ENCODE measurements around the gene SERPINE3. TPM values are rescaled to one million over a fixed set of nuclear protein-coding genes. Genes with fewer than 3 reads are reported as not detected.

SERPINE3 gene
- polyA plus RNA-seq, 1 of the 3 experiments (the other 2 are of a cell fraction): not detected

DNA sequence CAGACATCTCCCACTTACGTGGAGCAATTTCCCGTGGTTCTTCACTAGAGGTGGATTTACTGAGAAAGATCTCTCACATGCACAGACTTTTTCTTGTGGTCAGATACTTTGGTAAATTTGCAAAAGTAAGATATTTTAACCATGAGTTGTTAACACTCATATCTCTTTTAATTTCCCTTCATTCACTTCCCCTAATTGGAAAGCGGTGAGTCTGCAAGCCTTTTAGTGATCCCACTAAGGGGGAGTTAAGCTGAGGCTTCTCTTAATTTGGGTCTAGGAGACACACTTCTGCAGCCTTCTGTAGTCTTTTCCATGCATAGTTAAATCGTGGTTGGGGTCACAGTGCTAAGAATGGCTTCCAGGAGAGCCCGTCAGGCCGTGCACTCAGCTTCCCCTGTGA lies 30.7 kb upstream of the SERPINE3 start:
- Histone ChIP-seq H3K4me2 (no peak overlapping the region), H3F3A (replicated peaks; ENCODE audit: insufficient read depth) (no peaks in the 10 kb centered on the region), H3K4me1 (ENCODE audit: control insufficient read depth in 1 of 2, insufficient read depth in 2 of 2, low read depth in 1 of 2, low read length in 1 of 2) (no peaks in the 10 kb centered on the region), H3K9me3 (no peaks in the 10 kb centered on the region), H3K27me3 (ENCODE audit: insufficient read depth) (no peaks in the 10 kb centered on the region; the same call in 1 of the 2 replicates), H4K20me1 (ENCODE audit: insufficient read depth) (no peaks in the 10 kb centered on the region), H3K36me3 (replicated peaks in 1 of 2; ENCODE audit: control insufficient read depth in 1 of 2, insufficient read depth in 2 of 2, low read length in 1 of 2) (no peaks in the 10 kb centered on the region), H3K27ac (ENCODE audit: low read depth in 2 of 2, low read length in 1 of 2) (no peak overlapping the region), H2AFZ (ENCODE audit: low read depth) (no peak overlapping the region), H3K79me2 (ENCODE audit: insufficient read depth) (no peaks in the 10 kb centered on the region), H3K9me2 (no peaks in the 10 kb centered on the region), H3K4me3 (ENCODE audit: low read depth in 2 of 2, low read length in 1 of 2) (no peak overlapping the region), H3K9ac (no peak overlapping the region)
- DNase-seq: no peak
- WGBS (ENCODE audit: low lambda C conversion rate): 65% methylated on average over 6 of the region's 6 CpGs
- TF ChIP-seq YY1 (IDR thresholded peaks at IDR 0.05; ENCODE audit: low read depth): no peak
- no peak for TF ChIP-seq MEF2A (IDR thresholded peaks at IDR 0.05; ENCODE audit: borderline replicate concordance, low read depth)
- no peak for TF ChIP-seq RFX5 (IDR thresholded peaks at IDR 0.05; ENCODE audit: low read length)
- no peak for TF ChIP-seq NRF1 (IDR thresholded peaks at IDR 0.05; ENCODE audit: low read depth, low read length)
- no peak for TF ChIP-seq GATA2 (CRISPR knock-in tag; IDR thresholded peaks at IDR 0.05)
- TF ChIP-seq USF1 (IDR thresholded peaks at IDR 0.05; ENCODE audit: borderline replicate concordance, low read depth): no peak
- no peak for TF ChIP-seq CHD2 (IDR thresholded peaks at IDR 0.05; ENCODE audit: low read length, partially characterized antibody)
- no peak for TF ChIP-seq POLR2AphosphoS5 (IDR thresholded peaks at IDR 0.05; ENCODE audit: low read depth, low read length)
- no peak for TF ChIP-seq JUND (IDR thresholded peaks at IDR 0.05)
- no peak for TF ChIP-seq RAD21 (IDR thresholded peaks at IDR 0.05; ENCODE audit: low read length)
- no peak for TF ChIP-seq TCF12 (IDR thresholded peaks at IDR 0.05)
- POLR2A ChIA-PET: no interaction called here
- CTCF ChIA-PET: interaction anchor here (1.4 to 2.3 kb wide), 2 partner anchors 21 to 22 kb away, joined by 5 to 8 read pairs; no protein-coding TSS in a partner anchor

DNA sequence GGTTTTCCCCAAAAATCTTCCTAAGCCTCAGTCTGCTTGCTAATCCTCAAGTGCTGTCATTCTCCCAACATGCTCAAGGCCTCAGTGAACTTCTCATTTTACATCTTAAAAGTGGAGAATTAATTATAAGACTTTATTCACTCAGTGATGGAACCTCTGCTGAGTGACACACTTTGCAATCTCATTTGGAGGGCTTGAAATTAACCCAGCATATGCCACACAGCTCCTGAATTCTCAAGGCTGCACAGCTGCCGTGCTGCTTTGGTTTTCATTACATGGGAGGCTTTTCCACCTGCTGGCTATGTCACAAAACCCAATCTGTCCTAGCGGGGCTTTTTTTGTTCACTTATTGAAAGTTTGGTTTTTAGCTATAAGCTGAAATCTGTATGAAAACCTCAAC lies 28.3 kb upstream of the SERPINE3 start:
- H3K4me2 ChIP-seq: no peak overlapping the region
- H3K36me3 ChIP-seq (replicated peaks in 1 of 2; ENCODE audit: control insufficient read depth in 1 of 2, insufficient read depth in 2 of 2, low read length in 1 of 2): no peaks in the 10 kb centered on the region
- ChIA-PET CTCF (interaction anchor here (1.0 to 1.5 kb wide), 2 partner anchors 17 to 163 kb away, joined by 3 read pairs; no protein-coding TSS in a partner anchor), POLR2A (no interaction called here)
- H3K9ac ChIP-seq: no peak overlapping the region
- no peak overlapping the region for H3K27ac ChIP-seq (ENCODE audit: low read depth in 2 of 2, low read length in 1 of 2)
- TF ChIP-seq CHD2 (IDR thresholded peaks at IDR 0.05; ENCODE audit: low read length, partially characterized antibody) (no peak), MEF2A (IDR thresholded peaks at IDR 0.05; ENCODE audit: borderline replicate concordance, low read depth) (no peak), ZBTB33 (IDR thresholded peaks at IDR 0.05; ENCODE audit: borderline replicate concordance, low read depth) (no peak), FOXM1 (IDR thresholded peaks at IDR 0.05; ENCODE audit: low read depth) (no peak), MXI1 (IDR thresholded peaks at IDR 0.05; ENCODE audit: low read depth, low read length) (no peak), RXRA (IDR thresholded peaks at IDR 0.05; ENCODE audit: borderline replicate concordance, low read depth) (no peak)
- H2AFZ ChIP-seq (ENCODE audit: low read depth): no peak overlapping the region
- H3K27me3 ChIP-seq (ENCODE audit: insufficient read depth): no peaks in the 10 kb centered on the region; the same call in 1 of the 2 replicates
- H3K4me1 ChIP-seq (ENCODE audit: control insufficient read depth in 1 of 2, insufficient read depth in 2 of 2, low read depth in 1 of 2, low read length in 1 of 2): peaks cover 0 to 8% of the 10 kb centered on the region in 2 experiments; a peak in 1 of 4 replicates
- no peaks in the 10 kb centered on the region for H3K9me3 ChIP-seq
- H3F3A ChIP-seq (replicated peaks; ENCODE audit: insufficient read depth): no peaks in the 10 kb centered on the region
- 88% methylated on average over 2 of the region's 2 CpGs for WGBS (ENCODE audit: low lambda C conversion rate)
- DNase-seq: no peak
- H3K9me2 ChIP-seq: no peaks in the 10 kb centered on the region
- no peaks in the 10 kb centered on the region for H3K79me2 ChIP-seq (ENCODE audit: insufficient read depth)
- H3K4me3 ChIP-seq (ENCODE audit: low read depth in 2 of 2, low read length in 1 of 2): no peak overlapping the region
- no peaks in the 10 kb centered on the region for H4K20me1 ChIP-seq (ENCODE audit: insufficient read depth)

All from SK-N-SH (cell line).